ENCODE results near the gene DCAKD.

The DCAKD gene

GRCh38 chr17:45051060-45051719 is at the start of gene DCAKD:
Gene DCAKD (minus strand): TSS chr17:45051632. CDS start chr17:45034885, 16,747 bp downstream.
- H3K27ac ChIP-seq: peak within 1 kb of the TSS; percentile 89
- TF ChIP-seq ZFX (IDR thresholded peaks at IDR 0.05): peak; percentile 92
- no peak for TF ChIP-seq CTCF (conservative IDR thresholded peaks at IDR 0.05)

GRCh38 chr17:45098869-45099616 is 47.6 kb upstream of the DCAKD start:
- H3K27ac ChIP-seq: no peak overlapping the region
- TF ChIP-seq CTCF (conservative IDR thresholded peaks at IDR 0.05): peak; percentile 96
- TF ChIP-seq ZFX (IDR thresholded peaks at IDR 0.05): no peak

- no peak overlapping the region for H3K27ac ChIP-seq
- TF ChIP-seq CTCF (conservative IDR thresholded peaks at IDR 0.05): no peak
These were observed 46.8 kb upstream of the DCAKD start for GRCh38 chr17:45098081-45098868.

- TF ChIP-seq CTCF (conservative IDR thresholded peaks at IDR 0.05) (no peak), ZFX (IDR thresholded peaks at IDR 0.05) (no peak)
- no peak overlapping the region for H3K27ac ChIP-seq
These were observed 45.5 kb upstream of the DCAKD start for GRCh38 chr17:45096926-45097325.

GRCh38 chr17:45096141-45096540 is 44.7 kb upstream of the DCAKD start:
- no peak for TF ChIP-seq ZFX (IDR thresholded peaks at IDR 0.05)
- TF ChIP-seq CTCF (conservative IDR thresholded peaks at IDR 0.05): peak; percentile 63
- H3K27ac ChIP-seq: no peak overlapping the region

GRCh38 chr17:45093444-45094110 is 42.1 kb upstream of the DCAKD start:
- no peak overlapping the region for H3K27ac ChIP-seq

More at GRCh38 chr17:45093444-45094110, 42.1 kb upstream of the DCAKD start:
- no peak for TF ChIP-seq ZFX (IDR thresholded peaks at IDR 0.05)
- no peak for TF ChIP-seq CTCF (conservative IDR thresholded peaks at IDR 0.05)

Data from C4-2B (cell line).